Measurements from ENCODE around the gene NOG. TPM values are rescaled to one million over a fixed set of nuclear protein-coding genes. Genes with fewer than 3 reads are reported as not detected.

Gene NOG
- total RNA-seq, 1 donor from 2014 or later = 0.65 TPM

- DNase-seq (ENCODE audit: low read depth, low spot score) = no peak
- Mint-ChIP-seq H3K27me3 (ENCODE audit: low read depth) (peaks cover 2% of the 10 kb centered on the region), H3K9me3 (no peaks in the 10 kb centered on the region), H3K36me3 (ENCODE audit: low read depth) (no peaks in the 10 kb centered on the region), H3K4me3 (no peak overlapping the region), H3K27ac (ENCODE audit: unreplicated experiment) (no peak overlapping the region), H3K4me1 (no peaks in the 10 kb centered on the region)
- no peak for TF ChIP-seq CTCF (conservative IDR thresholded peaks at IDR 0.05)
Observed at GRCh38 chr17:56613131-56613530, 19.6 kb downstream of the NOG start.

- Mint-ChIP-seq H3K4me3 (no peak overlapping the region), H3K27me3 (ENCODE audit: low read depth) (peaks cover 2% of the 10 kb centered on the region), H3K27ac (ENCODE audit: unreplicated experiment) (no peak overlapping the region), H3K9me3 (no peaks in the 10 kb centered on the region), H3K36me3 (ENCODE audit: low read depth) (no peaks in the 10 kb centered on the region), H3K4me1 (no peaks in the 10 kb centered on the region)
- DNase-seq (ENCODE audit: low read depth, low spot score) = no peak
- no peak for TF ChIP-seq CTCF (conservative IDR thresholded peaks at IDR 0.05)
Observed at GRCh38 chr17:56614522-56614921, 21.0 kb downstream of the NOG start.

GRCh38 chr17:56616239-56616638 is 22.7 kb downstream of the NOG start:
- no peak for DNase-seq (ENCODE audit: low read depth, low spot score)
- no peaks in the 10 kb centered on the region for H3K36me3 Mint-ChIP-seq (ENCODE audit: low read depth)
- no peak overlapping the region for H3K4me3 Mint-ChIP-seq
- H3K27me3 Mint-ChIP-seq (ENCODE audit: low read depth) = peaks cover 2% of the 10 kb centered on the region
- H3K27ac Mint-ChIP-seq (ENCODE audit: unreplicated experiment) = no peak overlapping the region
- H3K4me1 Mint-ChIP-seq = no peaks in the 10 kb centered on the region
- no peaks in the 10 kb centered on the region for H3K9me3 Mint-ChIP-seq
- TF ChIP-seq CTCF (conservative IDR thresholded peaks at IDR 0.05) = no peak

- H3K4me3 Mint-ChIP-seq = no peak overlapping the region
- no peak for TF ChIP-seq CTCF (conservative IDR thresholded peaks at IDR 0.05)
- H3K4me1 Mint-ChIP-seq = no peaks in the 10 kb centered on the region
- DNase-seq (ENCODE audit: low read depth, low spot score) = no peak
- no peaks in the 10 kb centered on the region for H3K36me3 Mint-ChIP-seq (ENCODE audit: low read depth)
- H3K9me3 Mint-ChIP-seq = no peaks in the 10 kb centered on the region
- no peak overlapping the region for H3K27ac Mint-ChIP-seq (ENCODE audit: unreplicated experiment)
- H3K27me3 Mint-ChIP-seq (ENCODE audit: low read depth) = no peaks in the 10 kb centered on the region
Observed at GRCh38 chr17:56623383-56623782, 29.9 kb downstream of the NOG start.

GRCh38 chr17:56624309-56624708 is 30.8 kb downstream of the NOG start:
- no peak overlapping the region for H3K27ac Mint-ChIP-seq (ENCODE audit: unreplicated experiment)
- no peak for DNase-seq (ENCODE audit: low read depth, low spot score)
- no peaks in the 10 kb centered on the region for H3K4me1 Mint-ChIP-seq
- H3K27me3 Mint-ChIP-seq (ENCODE audit: low read depth) = no peaks in the 10 kb centered on the region
- H3K9me3 Mint-ChIP-seq = no peaks in the 10 kb centered on the region
- no peak for TF ChIP-seq CTCF (conservative IDR thresholded peaks at IDR 0.05)
- H3K36me3 Mint-ChIP-seq (ENCODE audit: low read depth) = no peaks in the 10 kb centered on the region
- H3K4me3 Mint-ChIP-seq = no peak overlapping the region

- DNase-seq (ENCODE audit: low read depth, low spot score) = no peak
- Mint-ChIP-seq H3K9me3 (no peaks in the 10 kb centered on the region), H3K4me3 (no peak overlapping the region), H3K27ac (ENCODE audit: unreplicated experiment) (no peak overlapping the region), H3K4me1 (no peaks in the 10 kb centered on the region), H3K36me3 (ENCODE audit: low read depth) (no peaks in the 10 kb centered on the region), H3K27me3 (ENCODE audit: low read depth) (no peaks in the 10 kb centered on the region)
- no peak for TF ChIP-seq CTCF (conservative IDR thresholded peaks at IDR 0.05)
Observed at GRCh38 chr17:56624912-56625311, 31.4 kb downstream of the NOG start.

Measured in neural crest cell (in vitro differentiated cells).